Spleen (tissue), 11 donors: ENCODE results near the gene SLX4. TPM values are rescaled to one million over a fixed set of nuclear protein-coding genes. Genes with fewer than 3 reads are reported as not detected.

ENCODE experiments used
- DNase-seq: peaks from one replicate; pipeline ENCODE4 v3.0.0-alpha.2; 2020
- H3K27ac ChIP-seq, 8 donors: fragments of 200-600 bp; sonication (generic) in 7 of 8; 1 replicate in 4 of 8; 2 replicates in 4 of 8; pipeline versions ENCODE4 v1.5.0 to v1.8.0; 2016 to 2021; ENCODE audit warnings: inconsistent platforms in 4 of 8, mild to moderate bottlenecking in 4 of 8, moderate library complexity in 1 of 8
- H3K27me3 ChIP-seq, 7 donors: fragments of 200-600 bp; sonication (generic) in 6 of 7; replicated peaks in 1 of 7; 1 replicate in 4 of 7; 2 replicates in 3 of 7; pipeline versions ENCODE4 v1.5.0 to v1.8.0; 2016 to 2021; ENCODE audit warnings: inconsistent platforms in 3 of 7, mild to moderate bottlenecking in 1 of 7
- H3K36me3 ChIP-seq, 6 donors: fragments of 200-600 bp; sonication (generic) in 5 of 6; 1 replicate in 4 of 6; 2 replicates in 2 of 6; pipeline versions ENCODE4 v1.5.0 to v1.8.0; 2016 to 2021; ENCODE audit warnings: inconsistent platforms in 2 of 6
- H3K4me1 ChIP-seq, 6 donors: fragments of 200-600 bp; sonication (generic) in 5 of 6; 1 replicate in 3 of 6; 2 replicates in 3 of 6; pipeline versions ENCODE4 v1.5.0 to v1.8.0; 2016 to 2021; ENCODE audit warnings: inconsistent platforms in 3 of 6
- H3K4me3 ChIP-seq, 8 donors: fragments of 200-600 bp; sonication (generic) in 7 of 8; 1 replicate in 4 of 8; 2 replicates in 4 of 8; pipeline versions ENCODE4 v1.5.0 to v1.8.0; 2016 to 2021; ENCODE audit warnings: inconsistent platforms in 4 of 8, mild to moderate bottlenecking in 4 of 8, moderate library complexity in 2 of 8
- H3K9me3 ChIP-seq, 8 donors: fragments of 200-600 bp; sonication (generic) in 7 of 8; 1 replicate in 4 of 8; 2 replicates in 4 of 8; pipeline versions ENCODE4 v1.5.0 to v1.8.0; 2016 to 2021; ENCODE audit warnings: inconsistent platforms in 4 of 8
- POLR2A ChIP-seq, 3 donors: fragments of 450-650 bp; IDR thresholded peaks; one replicate each; pipeline ENCODE4 v1.5.1; 2017; ENCODE audit warnings: antibody characterized with exemption in 3 of 3, mild to moderate bottlenecking in 1 of 3
- POLR2AphosphoS5 ChIP-seq, 3 donors: sonication (generic); formaldehyde crosslinking; IDR thresholded peaks; one replicate each; pipeline ENCODE4 v1.5.1; 2017; ENCODE audit warnings: antibody characterized with exemption in 3 of 3
- WGBS, 5 donors: extraction: QIAGEN DNeasy Blood & Tissue Kit in 3 of 5; methylation state at CpG; one replicate each; pipeline versions ENCODE4 v1.1.5 to v1.1.7; 2013 to 2018; 5-methylcytosine and 5-hydroxymethylcytosine counted together
- intact Hi-C: fragments of 100-400 bp; cut with DNase I; formaldehyde crosslinking; loops from one replicate; pipeline ENCODE4 v1.15.0; 2023; ENCODE audit warnings: low total_unique reads
- polyA plus RNA-seq, 3 donors: library from polyadenylated mRNA; stranded (reverse); fragments of 200-250 nt; gene quantifications; one replicate each; pipeline ENCODE4 v1.2.1, GENCODE V29; 2013
- total RNA-seq, 7 donors: library from RNA; depleted of rRNA in 3 of 7; stranded (reverse); fragments of >200 nt in 3 of 7; fragmentation: NEBNext Ultra II Directional in 4 of 7; extraction: Animal tissue kit (Norgen Biotek cat#: 25700) in 4 of 7; gene quantifications; one replicate each; pipeline versions ENCODE4 v1.1.0 to v1.2.1, GENCODE V29; 2016 to 2021
- TF ChIP-seq, protein P1 (sequence below), 11 experiments: fragments of 200-600 bp in 7 of 11; fragments of 450-650 bp in 4 of 11; sonication (generic) in 4 of 11; IDR thresholded peaks in 8 of 11; conservative IDR thresholded peaks in 3 of 11; 1 replicate in 7 of 11; 2 replicates in 4 of 11; pipeline versions ENCODE4 v1.4.0 to v1.8.0; 2016 to 2021; ENCODE audit warnings: antibody characterized with exemption in 11 of 11, inconsistent platforms in 4 of 11, mild to moderate bottlenecking in 1 of 11
- donor health status: healthy with polysubstance abuse.
- donor health status: DM: no; HTN: no; CAD: no; lungs with moderate emphysema.
- donor health status: DM: no; HTN: no; CAD: no.
- donor health status: Bipolar disorder and iron deficiency.
- donor health status: healthy.
- donor health status: DM: no; HTN: no; CAD: no.
- donor health status: DM: yes; HTN: yes; CAD: no.

SLX4 gene
- total and polyA plus RNA-seq, 10 donors = 1.8 to 8.8 (median 7.0) TPM

DNA sequence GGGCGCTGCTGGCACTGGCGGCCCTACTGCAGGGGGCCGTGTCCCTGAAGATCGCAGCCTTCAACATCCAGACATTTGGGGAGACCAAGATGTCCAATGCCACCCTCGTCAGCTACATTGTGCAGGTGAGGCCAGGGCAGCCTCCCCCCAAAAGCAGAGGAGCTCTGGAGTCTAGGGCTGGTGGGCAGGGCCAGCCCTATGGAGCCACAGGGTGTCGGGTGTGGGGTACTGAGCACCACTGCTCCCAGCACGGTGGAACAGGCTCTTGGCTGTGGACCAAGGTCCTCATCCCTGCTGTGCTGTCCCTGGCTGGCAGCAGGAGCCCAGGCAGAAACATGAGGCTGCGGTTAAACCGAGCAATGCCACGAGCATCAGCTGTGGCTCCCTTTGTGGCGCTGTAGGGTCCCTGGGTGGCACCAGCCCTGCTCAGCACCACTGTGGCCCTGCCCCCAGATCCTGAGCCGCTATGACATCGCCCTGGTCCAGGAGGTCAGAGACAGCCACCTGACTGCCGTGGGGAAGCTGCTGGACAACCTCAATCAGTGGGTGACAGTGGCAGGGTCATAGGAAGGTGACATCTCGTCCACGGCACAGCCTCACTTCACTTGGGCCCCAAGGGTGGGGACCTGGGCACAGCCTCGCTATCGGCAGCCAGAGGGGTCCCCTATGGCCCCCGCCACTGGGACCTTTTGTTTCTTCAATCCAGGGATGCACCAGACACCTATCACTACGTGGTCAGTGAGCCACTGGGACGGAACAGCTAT, 44.2 kb upstream of the SLX4 start:
- peak; percentile 48 for DNase-seq
- 89 to 93% (median 92%) methylated on average over 11 to 21 of the region's 21 CpGs for WGBS, 5 donors

DNA sequence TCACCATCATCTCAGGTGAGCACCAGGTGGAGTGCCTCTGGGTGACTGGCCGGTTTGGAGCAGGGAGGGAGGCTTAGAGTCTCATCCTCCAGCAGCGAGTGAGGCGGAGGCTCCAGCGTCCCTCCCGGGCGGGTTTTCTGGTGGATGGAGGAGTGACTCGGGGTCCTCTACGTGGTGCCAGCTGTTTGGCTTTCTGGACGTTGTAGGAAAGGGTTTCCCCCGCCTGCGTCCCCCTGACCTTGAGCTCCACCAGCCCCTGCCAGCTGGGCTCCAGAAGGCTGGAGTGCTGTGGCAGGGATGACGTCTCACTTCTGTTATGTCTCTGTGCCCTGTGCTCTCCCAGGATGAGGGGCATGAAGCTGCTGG, 43.6 kb upstream of the SLX4 start:
- H3K4me1 ChIP-seq = peaks cover 0 to 6% (median 0%) of the 10 kb centered on the region in 6 donors
- no peak overlapping the region for H3K27ac ChIP-seq
- no peaks in the 10 kb centered on the region for H3K27me3 ChIP-seq
- 88 to 93% (median 91%) methylated on average over 3 to 12 of the region's 12 CpGs for WGBS, 5 donors
- no peaks in the 10 kb centered on the region for H3K9me3 ChIP-seq
- no peak for TF ChIP-seq POLR2AphosphoS5 (IDR thresholded peaks at IDR 0.05)
- intact Hi-C loops = no loop called here
- H3K36me3 ChIP-seq = peaks cover 2 to 86% (median 57%) of the 10 kb centered on the region in 6 donors
- H3K4me3 ChIP-seq = no peak overlapping the region
- peak; percentile 57 for DNase-seq

More for the DNA sequence above, 44.2 kb upstream of the SLX4 start:
- Histone ChIP-seq H3K27ac (no peak overlapping the region), H3K27me3 (no peaks in the 10 kb centered on the region), H3K4me3 (no peak overlapping the region), H3K4me1 (peaks cover 0 to 6% (median 0%) of the 10 kb centered on the region in 6 donors), H3K36me3 (peaks cover 2 to 91% (median 63%) of the 10 kb centered on the region in 6 donors), H3K9me3 (no peaks in the 10 kb centered on the region)
- intact Hi-C loops = no loop called here
- TF ChIP-seq POLR2A (IDR thresholded peaks at IDR 0.05) = no peak
- TF ChIP-seq POLR2AphosphoS5 (IDR thresholded peaks at IDR 0.05) = no peak
- TF ChIP-seq, protein P1, sequence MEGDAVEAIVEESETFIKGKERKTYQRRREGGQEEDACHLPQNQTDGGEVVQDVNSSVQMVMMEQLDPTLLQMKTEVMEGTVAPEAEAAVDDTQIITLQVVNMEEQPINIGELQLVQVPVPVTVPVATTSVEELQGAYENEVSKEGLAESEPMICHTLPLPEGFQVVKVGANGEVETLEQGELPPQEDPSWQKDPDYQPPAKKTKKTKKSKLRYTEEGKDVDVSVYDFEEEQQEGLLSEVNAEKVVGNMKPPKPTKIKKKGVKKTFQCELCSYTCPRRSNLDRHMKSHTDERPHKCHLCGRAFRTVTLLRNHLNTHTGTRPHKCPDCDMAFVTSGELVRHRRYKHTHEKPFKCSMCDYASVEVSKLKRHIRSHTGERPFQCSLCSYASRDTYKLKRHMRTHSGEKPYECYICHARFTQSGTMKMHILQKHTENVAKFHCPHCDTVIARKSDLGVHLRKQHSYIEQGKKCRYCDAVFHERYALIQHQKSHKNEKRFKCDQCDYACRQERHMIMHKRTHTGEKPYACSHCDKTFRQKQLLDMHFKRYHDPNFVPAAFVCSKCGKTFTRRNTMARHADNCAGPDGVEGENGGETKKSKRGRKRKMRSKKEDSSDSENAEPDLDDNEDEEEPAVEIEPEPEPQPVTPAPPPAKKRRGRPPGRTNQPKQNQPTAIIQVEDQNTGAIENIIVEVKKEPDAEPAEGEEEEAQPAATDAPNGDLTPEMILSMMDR (IDR thresholded peaks at IDR 0.05 in 8 of 11, conservative IDR thresholded peaks at IDR 0.05 in 3 of 11) = no peak

DNA sequence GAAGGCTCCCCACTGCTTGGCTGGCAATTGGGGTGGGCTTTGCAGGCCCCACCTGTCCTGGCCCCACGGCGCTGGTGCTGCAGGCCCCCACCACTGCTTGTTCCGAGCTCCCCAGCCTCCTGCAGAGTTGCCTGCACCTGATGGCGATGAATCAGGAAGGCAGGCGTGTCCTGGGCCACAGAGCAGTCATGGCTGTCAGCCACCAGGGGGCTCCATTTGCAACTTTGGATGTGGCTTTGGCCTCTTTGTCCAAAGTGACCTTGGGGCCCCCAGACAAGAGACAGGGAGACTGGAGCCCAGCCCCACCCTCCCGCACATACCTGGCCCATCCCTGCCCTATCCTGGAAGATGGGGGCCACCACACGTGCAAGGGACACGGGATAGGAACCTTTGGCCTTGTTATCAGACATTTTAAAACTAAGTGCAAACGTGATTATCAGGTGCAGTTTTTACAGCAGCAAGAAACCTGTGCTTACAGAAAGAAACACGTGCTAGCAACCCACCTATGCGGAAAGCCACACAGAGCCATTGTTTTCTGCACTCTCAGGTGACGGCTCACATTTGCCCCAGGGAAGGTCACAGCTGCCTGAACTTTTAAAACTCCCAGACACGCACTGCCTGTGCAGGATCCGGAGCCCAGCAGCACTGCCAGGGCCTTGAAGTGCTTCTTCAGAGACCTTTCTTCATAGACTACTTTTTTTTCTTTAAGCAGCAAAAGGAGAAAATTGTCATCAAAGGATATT, 43.0 kb upstream of the SLX4 start, which contains the start of gene DNASE1:
Gene DNASE1, plus strand, starts transcription at position 443 of the 743 bp plus-strand sequence. CDS start 683 bp downstream, outside the sequence.
- intact Hi-C loops = no loop called here
- Histone ChIP-seq H3K9me3 (no peaks in the 10 kb centered on the region), H3K4me1 (peaks cover 0 to 6% (median 0%) of the 10 kb centered on the region in 6 donors), H3K27ac (peak within 1 kb of the TSS in 1 of 8 donors; percentile 7), H3K4me3 (no peak within 1 kb of the TSS), H3K36me3 (peaks cover 2 to 80% (median 53%) of the 10 kb centered on the region in 6 donors), H3K27me3 (no peaks in the 10 kb centered on the region)
- peak; percentile 85 for DNase-seq
- TF ChIP-seq POLR2AphosphoS5 (IDR thresholded peaks at IDR 0.05) (peak; percentile 50 to 52 (median 52)), POLR2A (IDR thresholded peaks at IDR 0.05) (no peak)
- TF ChIP-seq, protein P1 (IDR thresholded peaks at IDR 0.05 in 8 of 11, conservative IDR thresholded peaks at IDR 0.05 in 3 of 11) = peak; percentile 41 to 88 (median 72)
- 70 to 79% (median 72%) methylated on average over 13 to 14 of the region's 14 CpGs for WGBS, 5 donors

DNA sequence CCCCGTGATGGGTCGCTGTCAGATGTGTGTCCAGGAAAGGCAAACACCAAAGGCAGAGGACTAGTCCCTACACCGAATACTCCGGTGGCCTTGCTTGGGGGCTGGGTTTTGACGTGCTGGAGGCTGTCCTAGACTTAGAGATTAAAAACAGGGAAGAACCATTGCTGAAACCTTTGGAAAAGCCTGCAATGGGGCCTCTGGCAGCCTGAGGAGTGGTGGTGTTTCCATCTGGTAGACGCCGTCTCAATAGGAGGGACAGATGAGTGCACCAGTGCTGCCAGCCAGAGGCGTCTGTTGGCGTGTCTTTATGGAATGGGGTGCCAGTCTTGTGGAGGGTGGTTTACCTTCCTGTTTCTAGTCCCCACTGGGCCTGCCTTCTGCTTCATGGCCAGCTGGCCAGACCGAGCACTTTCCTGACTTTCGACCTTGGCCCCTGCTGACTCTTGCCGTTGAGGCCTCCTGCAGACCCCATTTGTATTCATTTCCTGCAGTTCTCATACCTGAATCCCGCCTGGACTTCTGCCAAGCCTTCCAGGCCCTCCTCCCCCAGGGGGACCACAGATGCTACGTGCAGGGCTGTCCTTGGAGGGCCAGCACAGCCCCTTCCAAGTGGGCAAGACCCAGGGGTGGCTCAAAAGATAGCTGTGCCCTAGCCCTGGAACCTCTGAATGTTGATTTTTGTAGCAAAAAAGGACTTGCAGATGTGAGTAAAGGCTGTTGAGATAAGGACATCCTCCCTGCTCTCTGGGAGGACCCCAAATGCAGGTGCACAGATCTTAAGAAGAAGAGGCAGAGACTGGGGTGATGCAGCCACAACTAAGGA, 41.2 kb upstream of the SLX4 start:
- H3K4me3 ChIP-seq = no peak overlapping the region
- 61 to 85% (median 81%) methylated on average over 13 to 14 of the region's 14 CpGs for WGBS, 5 donors
- TF ChIP-seq POLR2AphosphoS5 (IDR thresholded peaks at IDR 0.05) = no peak
- TF ChIP-seq, protein P1 (IDR thresholded peaks at IDR 0.05 in 8 of 11, conservative IDR thresholded peaks at IDR 0.05 in 3 of 11) = no peak
- TF ChIP-seq POLR2A (IDR thresholded peaks at IDR 0.05) = no peak
- H3K27me3 ChIP-seq = no peaks in the 10 kb centered on the region
- H3K27ac ChIP-seq = peak overlapping the region in 1 of 8 donors; percentile 15
- intact Hi-C loops = no loop called here
- H3K36me3 ChIP-seq = peaks cover 2 to 70% (median 35%) of the 10 kb centered on the region in 6 donors
- H3K4me1 ChIP-seq = peaks cover 0 to 6% (median 0%) of the 10 kb centered on the region in 6 donors
- H3K9me3 ChIP-seq = no peaks in the 10 kb centered on the region
- peak; percentile 48 for DNase-seq
